Stimulated activated CD4-positive, alpha-beta T cell treated with anti-CD3 and anti-CD28 coated beads, Interleukin-1b, Interleukin-23, amount 100 ng/mL, for 48 hours (primary cell): ENCODE data around the gene HAUS8.
A peak's percentile ranks its signal among the peaks of the same experiment; 100 is the strongest.
"Not testable (repeated sequence)": the region's sequence is repeated elsewhere in the genome, so short reads cannot be mapped to it uniquely, and the experiment has no call there.

Source experiments
- DNase-seq: peaks from one replicate; pipeline ENCODE4 v3.0.0-alpha.2; 2020

The HAUS8 gene, protein sequence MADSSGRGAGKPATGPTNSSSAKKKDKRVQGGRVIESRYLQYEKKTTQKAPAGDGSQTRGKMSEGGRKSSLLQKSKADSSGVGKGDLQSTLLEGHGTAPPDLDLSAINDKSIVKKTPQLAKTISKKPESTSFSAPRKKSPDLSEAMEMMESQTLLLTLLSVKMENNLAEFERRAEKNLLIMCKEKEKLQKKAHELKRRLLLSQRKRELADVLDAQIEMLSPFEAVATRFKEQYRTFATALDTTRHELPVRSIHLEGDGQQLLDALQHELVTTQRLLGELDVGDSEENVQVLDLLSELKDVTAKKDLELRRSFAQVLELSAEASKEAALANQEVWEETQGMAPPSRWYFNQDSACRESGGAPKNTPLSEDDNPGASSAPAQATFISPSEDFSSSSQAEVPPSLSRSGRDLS

DNA sequence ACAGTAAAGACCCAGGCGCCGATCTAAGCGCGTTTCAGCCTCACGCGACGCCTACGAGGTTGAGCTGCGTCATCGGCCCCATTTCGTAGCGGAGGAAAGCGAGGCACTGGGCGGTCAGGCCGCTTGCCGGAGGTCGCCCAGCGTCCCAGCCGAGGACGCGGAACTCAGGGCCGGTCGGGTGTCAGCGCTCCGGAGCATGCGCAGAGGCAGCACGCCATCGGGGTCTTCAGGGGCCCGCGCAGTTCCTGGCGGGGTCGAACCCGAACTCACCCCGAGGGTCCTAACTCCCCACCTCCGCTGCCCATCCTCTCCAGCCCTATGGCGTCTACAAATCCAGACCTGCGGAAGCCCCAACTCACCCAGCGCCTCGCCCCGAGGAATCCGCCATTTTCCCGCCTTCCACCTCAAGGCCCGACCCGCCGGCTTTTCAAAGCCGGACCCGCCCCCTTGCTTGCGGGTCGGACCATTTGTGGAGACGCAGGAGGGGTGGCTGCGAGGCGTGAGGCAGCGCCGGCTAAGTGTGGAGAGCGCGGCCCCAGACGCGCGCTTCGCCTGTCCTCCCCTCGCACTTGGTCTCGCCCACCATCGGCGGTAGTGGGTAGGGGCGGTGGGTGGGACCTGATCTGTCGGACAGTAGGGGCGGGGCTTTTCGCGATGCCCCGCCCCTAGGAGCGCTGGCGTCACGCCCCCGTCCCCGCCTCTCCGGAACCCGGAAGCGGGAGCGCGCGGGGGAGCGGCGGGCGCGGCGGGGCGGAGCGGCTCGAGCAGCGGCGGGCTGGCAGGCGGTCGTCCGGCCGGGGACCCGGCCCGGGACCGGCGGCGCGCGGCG, at the start of gene HAUS8, which contains the start of gene MYO9B:
TSS of gene HAUS8 (minus strand) at position 418 of the 829 bp plus-strand sequence. CDS start at position 388, 30 bp downstream.
TSS of gene MYO9B (plus strand) at position 743 of the 829 bp plus-strand sequence. CDS start 25,941 bp downstream, outside the sequence.
- DNase-seq, result peak; percentile 100

DNA sequence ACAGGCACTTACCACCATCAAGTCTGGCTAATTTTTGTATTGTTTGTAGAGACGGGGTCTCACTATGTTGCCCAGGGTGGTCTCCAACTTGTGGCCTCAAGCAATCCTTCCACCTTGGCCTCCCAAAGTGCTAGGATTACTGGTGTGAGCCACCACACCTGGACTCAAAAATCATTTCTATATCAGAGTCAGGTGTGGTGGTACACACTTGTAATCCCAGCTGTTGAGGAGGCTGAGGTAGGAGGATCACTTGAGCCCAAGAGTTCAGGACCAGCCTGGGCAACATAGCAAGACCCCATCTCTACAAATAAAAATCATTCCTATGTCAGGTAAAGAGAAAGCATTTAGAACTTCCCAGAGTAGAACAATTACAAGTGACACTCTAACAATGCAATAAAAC, 48.8 kb upstream of the HAUS8 start:
- no peak for DNase-seq

DNA sequence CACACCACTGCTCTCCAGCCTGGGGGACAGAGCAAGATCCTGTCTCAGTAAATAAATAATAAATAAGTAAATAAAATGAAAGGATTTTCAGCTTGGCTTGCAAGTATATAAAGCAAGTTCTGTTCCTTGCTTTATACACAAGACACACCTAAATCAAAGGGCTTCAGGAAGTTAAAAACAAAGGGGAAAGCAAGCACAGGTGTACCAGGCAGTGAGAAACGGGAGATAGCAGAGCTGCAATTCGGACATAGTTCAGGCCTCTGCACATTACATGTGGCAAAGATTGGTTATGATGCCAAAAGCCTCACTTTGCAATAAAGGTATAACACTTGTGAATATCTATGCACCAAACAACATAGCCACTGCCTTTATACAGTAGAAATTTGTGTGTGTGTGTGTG, 47.8 kb upstream of the HAUS8 start:
- no peak for DNase-seq

DNA sequence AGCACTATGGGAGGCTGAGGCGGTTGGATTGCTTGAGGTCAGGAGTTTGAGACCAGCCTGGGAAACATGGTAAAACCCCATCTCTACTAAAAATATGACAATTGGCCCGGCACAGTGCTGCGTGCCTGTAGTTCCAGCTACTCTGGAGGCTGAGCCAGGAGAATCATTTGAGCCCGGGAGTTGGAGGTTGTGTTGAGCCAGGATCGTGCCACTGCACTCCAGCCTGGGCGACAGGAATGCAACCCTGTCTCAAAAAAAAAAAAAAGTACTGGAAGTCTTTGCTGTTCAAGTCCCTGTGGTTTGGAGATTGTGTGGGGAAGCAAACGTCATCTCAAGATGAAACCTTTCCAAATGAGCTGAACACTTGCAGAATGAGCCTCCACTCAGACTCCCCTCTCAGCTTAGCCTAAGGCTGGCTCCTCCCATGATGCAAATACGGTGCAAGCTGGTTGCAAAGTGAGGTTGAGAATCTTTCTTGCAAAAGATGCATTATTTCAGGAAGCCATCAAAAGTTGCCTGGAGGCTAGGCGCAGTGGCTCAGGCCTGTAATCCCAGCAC, 46.6 kb upstream of the HAUS8 start:
- DNase-seq, result no peak

DNA sequence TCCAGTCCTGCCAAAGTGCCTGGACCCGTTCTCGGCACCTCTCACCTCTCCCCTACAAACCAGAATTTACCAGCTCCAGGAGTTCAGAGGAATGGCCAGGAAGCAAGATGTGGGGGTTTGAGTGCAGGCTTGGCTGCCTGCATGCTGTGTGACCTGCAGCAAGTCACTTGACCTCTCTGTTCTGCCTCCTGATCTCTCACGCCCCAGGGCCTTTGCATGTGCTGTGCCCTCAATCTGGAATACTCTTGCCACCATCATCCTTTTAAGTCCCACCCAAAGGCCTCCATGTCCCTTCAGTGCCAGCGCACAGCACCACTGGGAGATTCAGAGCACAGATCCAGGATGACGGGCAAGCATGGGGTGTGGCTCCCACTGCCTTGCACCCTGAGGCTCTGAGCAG, 43.7 kb upstream of the HAUS8 start:
- no peak for DNase-seq

DNA sequence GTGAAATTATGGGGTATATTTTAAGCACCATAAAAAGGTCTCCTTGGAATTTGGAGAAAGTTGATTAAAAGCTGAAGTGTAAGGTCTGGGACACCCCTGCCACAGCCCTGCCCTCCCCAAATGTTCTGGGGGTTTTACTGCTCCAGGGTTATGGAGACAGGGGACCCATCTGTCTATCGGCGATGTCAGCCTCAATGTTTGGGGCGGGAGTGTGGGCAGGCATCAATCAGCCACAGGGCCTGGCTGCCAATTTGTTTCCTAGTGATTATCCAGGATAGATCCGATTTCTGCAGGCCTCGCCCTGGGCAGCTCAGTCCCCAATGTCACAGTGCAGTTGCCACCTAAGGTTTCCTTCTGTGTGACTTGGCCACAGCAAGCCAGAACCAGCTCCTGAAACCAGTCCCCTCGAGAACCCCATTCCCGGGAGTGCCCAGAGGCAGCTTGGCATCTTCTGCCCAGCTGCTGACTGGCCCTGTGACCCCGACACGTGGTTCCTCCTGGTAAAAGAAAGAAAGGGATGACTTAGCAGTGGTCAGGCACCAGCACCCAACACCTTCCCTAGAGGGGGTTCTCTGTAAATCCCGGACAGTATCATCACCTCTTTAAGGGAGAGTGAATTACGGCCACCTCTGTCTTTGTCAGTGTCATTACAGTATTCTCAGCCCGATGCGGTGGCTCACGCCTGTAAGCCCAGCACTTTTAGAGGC, 41.9 kb upstream of the HAUS8 start:
- no peak for DNase-seq

DNA sequence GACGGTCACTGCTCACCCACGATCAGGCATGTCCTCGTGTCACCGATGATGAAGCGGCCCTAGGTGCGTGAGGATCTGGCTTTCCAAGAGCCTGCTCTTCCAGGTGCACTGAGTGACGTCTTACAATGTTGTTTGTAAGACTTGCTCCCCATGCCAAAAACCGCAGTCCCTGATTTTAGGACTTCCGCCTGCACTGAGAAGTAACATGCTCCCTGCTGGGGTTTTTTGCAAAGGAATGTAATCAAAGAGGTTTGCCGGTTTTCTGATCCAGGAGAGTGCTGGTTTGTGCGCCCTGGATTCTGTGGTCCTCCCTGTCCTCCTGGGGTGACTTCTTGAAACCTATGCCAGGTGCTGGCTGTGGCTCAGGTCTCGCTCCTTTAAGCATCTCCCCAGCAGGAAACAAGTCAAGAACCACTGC, 39.2 kb upstream of the HAUS8 start:
- DNase-seq, result no peak

DNA sequence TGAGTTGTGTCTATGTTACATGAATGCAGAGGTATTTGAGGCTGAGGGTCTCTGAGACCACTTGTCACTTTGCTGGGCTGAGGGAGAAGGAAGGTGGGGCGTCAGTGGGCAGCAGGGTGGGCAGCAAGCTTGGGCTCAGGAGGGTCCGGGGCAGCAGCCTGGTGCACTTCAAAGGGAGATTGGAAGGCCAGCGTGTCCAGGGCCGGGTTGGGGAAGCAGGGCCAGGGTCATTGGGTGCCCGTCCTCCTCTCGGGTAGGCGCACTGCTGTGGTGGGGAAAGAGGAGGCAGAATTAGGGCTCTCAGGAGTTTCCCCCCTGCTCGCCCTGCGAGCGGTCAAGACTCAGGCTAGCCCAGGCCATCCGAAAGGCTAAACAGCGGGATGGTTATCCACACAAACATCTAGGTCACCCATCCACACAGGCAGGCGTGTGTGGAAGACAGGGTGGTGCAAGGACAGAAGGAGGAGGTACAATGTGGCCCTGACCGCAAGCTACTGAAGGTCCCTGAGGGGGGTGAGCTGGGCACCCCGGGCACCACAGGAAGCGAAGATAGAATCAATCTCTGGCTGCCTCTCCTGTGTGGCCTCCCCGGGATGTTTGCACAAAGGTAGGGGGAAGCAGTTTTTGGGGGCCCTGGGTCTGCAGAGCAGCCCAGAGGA, 38.0 kb upstream of the HAUS8 start:
- no peak for DNase-seq

DNA sequence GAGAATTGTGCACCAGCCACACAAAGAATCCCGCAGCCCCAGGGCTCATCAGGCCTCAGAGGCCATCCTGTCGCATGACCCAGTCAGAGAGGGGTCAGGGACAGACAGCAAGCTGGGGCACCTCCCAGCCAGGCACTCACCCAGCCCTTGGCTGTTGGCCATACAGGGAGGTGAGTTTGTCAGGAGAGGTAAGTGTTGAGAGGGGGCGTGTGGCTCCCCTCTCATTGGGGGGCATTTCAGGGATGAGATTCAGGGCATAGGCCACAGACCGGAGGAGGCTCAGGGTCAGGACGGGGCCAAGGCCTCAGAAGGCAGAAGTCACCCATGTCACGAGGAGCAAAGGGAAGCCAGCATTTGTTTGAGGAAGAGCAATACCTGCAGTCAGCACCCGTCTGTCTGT, 37.4 kb upstream of the HAUS8 start:
- no peak for DNase-seq

DNA sequence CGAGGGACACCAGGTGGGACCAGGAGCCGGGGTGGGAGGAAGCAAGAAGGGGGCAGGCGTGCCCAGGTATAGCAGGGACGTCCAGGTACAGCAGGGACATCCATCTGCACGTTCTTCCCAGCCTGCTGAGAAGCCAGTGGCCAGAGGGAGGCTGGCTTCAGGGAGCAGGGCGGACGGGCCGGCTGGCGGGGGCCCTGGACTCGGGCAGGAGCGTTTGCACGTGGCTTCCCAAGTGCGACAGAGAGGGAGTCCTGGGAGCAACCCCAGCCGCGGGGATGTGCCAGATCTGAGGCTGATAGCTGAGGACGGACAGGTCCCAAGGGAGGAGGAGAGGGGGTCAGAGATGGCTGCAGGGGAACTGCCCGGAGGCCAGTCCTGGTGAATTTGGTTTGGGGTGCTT, 37.0 kb upstream of the HAUS8 start:
- no peak for DNase-seq

DNA sequence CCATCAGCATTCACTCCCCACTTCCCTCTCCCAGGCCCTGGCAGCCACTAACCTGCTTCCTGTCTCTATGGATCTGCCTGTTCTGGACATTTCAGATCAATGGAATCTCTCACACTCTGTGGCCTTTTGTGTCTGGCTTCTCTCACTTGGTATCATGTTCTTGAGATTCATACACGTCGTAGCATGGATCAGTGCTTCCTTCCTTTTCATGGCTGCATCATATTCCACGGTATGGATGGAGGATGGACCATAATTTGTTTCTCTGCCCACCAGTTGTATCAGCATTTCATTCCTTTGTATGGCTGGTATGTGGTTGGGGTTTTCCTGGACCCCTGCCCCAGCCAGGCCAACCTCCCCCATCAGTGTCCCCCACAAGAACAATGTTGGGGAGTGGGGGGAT, 36.5 kb upstream of the HAUS8 start:
- DNase-seq, result no peak

DNA sequence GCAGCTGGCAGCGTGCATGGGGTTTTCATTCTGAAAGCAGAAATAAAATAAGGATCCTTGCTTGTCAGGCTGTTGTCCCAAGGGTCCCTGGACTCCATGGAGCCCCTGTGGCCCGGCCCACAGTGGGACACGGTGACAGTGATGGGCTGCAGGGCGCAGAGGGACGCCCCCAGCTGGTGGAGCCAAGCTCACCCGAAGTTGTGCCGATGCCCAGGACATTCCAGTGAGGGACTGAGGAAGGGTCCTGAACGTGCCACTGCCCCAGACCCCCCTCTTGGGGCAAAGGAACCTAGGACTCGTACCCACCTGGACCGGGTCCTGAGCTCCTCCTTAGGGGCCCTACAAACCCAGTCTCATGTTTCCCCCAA, 35.3 kb upstream of the HAUS8 start:
- DNase-seq, result no peak

DNA sequence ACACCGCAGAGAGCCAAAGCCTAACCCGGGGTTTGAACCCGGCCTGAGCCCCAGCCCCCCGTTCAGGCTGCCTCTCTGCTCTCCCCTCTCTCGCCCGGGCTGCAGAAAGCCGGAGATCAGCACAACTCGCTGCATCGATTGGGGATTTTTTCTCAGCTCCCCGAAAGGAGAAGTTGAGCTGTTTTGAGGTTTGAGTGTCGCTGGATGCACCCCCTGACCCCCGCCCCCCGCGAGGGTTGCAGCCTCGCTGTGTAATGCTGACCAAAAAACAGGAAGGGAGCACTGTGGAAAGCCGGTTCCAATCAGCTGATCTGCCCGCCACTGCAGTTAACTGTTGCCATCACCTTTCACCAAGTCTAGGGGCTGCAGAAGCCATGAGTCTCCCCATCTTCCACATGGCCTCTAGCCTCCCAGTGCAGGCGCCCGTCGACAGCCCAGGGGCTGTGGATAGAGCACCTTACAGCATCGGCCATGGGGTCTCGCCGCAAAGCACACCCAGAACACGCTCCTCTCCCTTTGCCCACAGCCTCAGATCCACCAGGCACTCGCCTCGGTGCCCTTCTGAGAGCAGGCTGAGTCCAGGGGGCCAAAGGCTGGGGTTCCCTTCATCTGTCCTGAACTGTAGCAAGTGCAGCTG, 34.8 kb upstream of the HAUS8 start:
- DNase-seq, result no peak

DNA sequence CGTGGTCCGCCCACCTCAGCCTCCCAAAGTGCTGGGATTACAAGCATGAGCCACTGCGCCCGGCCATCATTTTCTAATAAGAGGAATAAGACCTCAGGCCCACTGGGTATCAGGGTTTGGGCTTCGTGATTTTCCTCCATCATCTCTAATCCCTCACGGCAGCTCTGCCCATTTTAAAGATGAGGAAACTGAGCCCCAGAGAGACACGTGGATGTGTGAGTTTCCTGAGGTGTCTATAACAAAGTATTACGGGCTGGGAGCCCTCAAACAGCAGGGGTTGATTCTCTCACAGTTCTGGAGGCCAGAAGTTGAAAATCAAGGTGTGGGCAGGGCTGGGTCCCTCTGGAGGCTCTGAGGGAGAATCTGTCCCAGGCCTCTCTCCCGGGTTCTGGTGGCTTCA, 34.0 kb upstream of the HAUS8 start:
- DNase-seq, result no peak

DNA sequence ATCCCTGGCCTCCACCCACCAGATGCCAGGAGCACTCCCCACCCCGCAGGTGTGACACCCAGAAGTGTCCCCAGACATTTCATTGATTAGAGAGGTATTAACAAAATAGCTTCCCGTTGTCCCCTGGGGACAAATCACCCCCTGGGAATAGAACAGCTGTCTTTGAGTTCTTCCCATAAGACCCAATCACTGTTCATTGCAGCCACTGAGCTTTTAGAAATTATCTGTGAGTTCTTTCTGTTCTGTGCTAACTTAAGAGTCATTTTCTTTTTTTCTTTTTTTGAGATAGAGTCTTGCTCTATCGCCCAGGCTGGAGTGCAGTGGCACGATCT, 33.2 kb upstream of the HAUS8 start:
- DNase-seq, result no peak

DNA sequence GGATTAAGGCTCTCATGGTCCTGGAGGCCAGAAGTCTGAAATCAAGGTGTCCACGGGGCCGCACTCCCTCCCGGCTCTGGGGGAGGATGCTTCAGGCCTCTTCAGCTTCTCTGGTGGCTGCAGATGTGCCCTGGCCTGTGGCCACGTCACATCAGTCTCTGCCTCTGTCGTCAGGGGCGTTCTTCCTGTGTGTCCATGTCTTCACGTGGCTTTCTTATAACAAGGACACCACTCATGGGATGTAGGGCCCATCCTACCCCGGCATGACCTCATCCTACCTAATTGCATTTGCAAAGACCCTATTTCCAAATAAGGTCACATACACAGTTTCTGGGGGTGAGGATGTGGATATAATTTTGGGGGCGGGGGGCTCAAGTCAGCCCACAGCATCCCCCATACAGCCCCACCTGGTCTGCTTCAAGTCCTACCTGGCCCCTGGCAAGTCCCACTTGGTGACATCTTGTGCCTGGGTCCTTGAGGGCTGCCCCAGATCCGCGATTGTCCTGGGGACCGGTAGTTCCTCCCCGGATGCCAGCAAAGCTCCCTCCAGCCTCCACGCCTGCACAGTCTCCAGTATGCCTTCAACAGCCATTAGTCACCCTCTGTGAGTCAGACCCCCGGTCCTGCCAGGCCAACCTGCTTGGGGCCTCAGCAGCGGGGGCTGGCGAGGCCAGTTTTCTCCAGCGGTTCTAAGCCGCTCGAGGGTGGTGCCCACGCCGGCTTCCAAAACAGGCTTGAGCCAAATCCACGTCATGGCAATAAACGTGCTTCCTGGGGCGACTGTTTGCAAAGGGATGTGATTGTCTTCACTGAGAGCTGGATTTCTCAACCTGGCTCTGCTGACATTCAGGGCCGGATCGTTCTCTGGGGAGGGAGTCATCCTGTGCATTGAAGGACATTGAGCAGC, 32.5 kb upstream of the HAUS8 start:
- DNase-seq, result no peak

DNA sequence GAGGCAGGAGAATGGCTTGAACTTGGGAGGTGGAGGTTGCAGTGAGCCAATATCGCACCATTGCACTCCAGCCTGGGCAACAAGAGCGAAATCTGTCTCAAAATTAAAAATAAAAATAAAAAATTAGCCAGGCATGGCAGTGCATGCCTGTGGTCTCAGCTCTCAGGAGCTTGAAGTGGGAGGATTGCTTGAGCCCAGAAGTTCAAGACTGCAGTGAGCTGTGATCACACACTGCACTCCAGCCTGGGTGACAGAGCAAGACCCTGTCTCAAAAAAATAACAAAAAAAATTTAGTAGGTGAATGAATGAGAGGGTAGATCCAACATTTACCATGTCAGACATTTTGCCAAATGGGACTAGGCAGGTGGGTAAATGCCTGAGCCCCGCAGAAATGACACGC, 31.7 kb upstream of the HAUS8 start:
- DNase-seq, result not testable (repeated sequence)

DNA sequence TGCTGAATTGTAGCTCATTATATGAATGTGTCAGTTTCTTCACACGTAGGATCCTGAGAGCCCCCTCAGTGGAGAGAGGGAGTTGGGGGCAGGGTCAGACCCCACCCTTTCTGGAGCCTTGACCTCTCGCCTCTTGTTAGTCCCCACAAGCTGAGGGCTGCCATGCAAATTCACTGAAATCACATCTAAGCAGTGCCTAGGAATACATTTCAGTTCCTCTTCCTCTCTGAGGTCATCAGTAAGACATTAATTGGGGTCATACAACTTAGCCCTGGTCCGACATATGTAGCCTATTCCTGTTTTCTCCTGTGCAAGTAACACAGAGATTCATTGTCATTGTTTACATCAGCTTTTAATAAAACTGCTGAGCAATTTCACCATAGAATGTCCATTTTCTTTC, 30.3 kb upstream of the HAUS8 start:
- DNase-seq, result no peak

DNA sequence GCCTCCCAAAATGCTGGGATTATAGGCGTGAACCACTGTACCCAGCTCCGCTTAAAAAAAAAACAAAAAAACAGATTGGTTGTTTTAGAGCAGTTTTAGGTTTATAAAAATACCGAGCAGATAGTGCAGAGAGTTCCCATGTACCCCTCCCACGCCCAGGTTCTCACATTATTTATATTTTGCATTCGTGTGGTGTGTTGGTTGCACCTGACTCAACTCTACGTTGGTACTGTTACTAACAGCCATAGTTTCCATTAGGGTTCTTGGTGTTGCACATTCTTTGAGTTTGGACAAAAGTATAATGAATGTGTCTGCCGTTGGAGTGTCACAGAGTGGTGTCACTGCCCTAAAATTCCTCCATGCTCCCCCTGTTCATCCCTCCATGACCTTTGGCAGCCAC, 29.4 kb upstream of the HAUS8 start:
- DNase-seq, result no peak

DNA sequence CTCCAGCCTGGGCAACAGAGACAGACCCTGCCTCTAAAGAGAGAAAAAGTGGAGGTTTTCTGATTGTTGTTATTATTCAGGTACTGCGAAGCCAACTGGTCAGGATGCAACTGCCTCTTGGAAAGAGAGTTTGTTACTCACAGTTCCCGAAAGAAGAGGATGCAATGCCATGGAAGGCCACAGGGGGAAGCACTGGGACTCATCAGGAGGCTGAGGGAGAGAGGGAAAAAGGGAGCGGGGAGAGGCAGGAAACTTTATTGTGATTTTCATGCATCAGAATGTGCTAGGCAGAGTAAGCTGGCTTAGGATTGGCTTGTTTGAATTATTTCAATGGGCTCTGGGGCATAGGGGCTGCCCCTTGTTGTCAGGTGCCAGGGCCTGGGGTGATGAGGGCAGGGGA, 27.9 kb upstream of the HAUS8 start:
- no peak for DNase-seq
